Fibroblast of villous mesenchyme (primary cell): ENCODE data around the gene CCL7. TPM values are rescaled to one million over a fixed set of nuclear protein-coding genes. Genes with fewer than 3 reads are reported as not detected.
"Not testable (repeated sequence)": the region's sequence is repeated elsewhere in the genome, so short reads cannot be mapped to it uniquely, and the experiment has no call there.

ENCODE experiments used
- DNase-seq: peaks from one replicate; pipeline ENCODE4 v3.0.0-alpha.2; 2010; ENCODE audit warnings: low read depth
- H3K4me3 ChIP-seq: 2 replicates; pipeline ENCODE4 v1.5.1; 2011; ENCODE audit warnings: low read depth, mild to moderate bottlenecking, low read length
- total RNA-seq: library from RNA; depleted of rRNA; stranded (reverse); fragments of >200 nt; gene quantifications from 2 replicates; pipeline ENCODE4 v1.2.3, GENCODE V29; 2012
- TF ChIP-seq, protein P1 (sequence below): IDR thresholded peaks from 2 replicates; pipeline ENCODE4 v1.5.1; 2012; ENCODE audit warnings: low read depth, mild to moderate bottlenecking, low read length; ENCODE audit not compliant: insufficient read depth

CCL7 gene
- total RNA-seq, 1 donor = 0.43 TPM

DNA sequence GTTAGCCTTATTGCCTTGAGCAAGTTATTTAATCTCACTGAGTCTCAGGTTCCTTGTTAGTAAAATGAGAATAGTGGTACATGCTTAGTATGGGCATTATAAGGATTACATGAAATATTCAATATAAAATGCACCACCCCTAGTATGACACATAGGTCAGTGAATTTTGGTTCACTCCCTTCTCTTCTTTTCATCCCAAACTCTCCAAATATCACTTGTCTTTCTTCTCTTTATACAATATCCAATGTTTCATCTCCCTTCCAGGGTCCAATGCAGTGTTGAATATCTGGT is 43.3 kb upstream of the CCL7 start:
- no peak for DNase-seq
- TF ChIP-seq, protein P1, sequence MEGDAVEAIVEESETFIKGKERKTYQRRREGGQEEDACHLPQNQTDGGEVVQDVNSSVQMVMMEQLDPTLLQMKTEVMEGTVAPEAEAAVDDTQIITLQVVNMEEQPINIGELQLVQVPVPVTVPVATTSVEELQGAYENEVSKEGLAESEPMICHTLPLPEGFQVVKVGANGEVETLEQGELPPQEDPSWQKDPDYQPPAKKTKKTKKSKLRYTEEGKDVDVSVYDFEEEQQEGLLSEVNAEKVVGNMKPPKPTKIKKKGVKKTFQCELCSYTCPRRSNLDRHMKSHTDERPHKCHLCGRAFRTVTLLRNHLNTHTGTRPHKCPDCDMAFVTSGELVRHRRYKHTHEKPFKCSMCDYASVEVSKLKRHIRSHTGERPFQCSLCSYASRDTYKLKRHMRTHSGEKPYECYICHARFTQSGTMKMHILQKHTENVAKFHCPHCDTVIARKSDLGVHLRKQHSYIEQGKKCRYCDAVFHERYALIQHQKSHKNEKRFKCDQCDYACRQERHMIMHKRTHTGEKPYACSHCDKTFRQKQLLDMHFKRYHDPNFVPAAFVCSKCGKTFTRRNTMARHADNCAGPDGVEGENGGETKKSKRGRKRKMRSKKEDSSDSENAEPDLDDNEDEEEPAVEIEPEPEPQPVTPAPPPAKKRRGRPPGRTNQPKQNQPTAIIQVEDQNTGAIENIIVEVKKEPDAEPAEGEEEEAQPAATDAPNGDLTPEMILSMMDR = no peak
- no peak overlapping the region for H3K4me3 ChIP-seq

DNA sequence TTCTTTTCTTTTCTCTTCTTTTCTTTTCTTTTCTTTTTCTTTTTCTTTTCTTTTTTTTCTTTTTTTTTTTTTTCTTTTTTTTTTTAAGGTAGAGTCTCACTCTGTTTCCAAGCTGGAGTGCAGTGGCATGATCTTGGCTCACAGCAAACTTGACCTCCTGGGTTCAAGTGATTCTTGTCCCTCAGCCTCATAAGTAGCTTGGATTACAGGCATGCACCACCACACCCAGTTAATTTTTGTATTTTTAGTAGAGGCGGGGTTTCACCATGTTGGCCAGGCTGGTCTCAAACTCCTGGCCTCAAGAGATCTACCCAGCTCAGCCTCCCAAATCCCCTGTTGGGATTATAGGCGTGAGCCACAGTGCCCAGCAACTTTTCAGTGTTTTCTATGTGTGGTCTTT is 42.7 kb upstream of the CCL7 start:
- DNase-seq, H3K4me3 ChIP-seq: not testable (repeated sequence)

DNA sequence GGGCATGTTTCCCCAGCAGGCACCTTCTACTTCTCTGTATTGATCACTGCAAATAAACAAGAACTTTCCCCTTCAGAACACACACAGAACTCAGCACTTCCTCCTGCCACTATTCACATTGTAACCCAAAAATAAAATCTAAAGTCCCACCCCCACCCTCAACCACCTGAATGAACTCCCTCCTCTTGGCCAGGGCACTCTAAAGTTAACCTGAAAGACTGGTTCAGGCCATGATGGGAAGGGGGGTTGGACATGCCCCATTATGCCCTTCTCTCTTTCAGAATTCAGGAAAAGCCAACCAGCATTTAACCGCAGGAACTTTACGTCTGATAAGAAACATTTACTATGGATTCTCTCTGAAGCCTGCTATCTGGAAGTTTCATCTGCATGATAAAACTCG is 42.3 kb upstream of the CCL7 start:
- H3K4me3 ChIP-seq = no peak overlapping the region
- no peak for DNase-seq
- TF ChIP-seq, protein P1 = no peak

DNA sequence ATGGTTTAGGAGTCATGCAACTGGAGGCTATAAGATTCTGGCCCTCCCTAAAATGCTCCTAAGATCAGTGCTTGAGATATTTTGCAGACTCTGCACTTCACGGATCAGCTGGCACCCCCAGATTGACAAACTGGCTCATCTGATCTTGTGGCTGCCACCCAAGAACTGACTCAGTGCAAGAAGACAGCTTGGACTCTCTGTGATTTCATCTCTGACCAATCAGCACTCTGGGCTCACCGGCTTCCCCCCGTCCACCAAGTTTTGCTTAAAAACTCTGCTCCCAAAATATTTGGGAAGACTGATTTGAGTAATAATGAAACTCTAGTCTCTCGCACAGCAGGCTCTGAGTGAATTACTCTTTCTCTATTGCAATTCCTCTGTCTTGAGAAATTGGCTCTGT is 41.2 kb upstream of the CCL7 start:
- no peak for DNase-seq
- TF ChIP-seq, protein P1 = no peak
- H3K4me3 ChIP-seq = no peak overlapping the region

DNA sequence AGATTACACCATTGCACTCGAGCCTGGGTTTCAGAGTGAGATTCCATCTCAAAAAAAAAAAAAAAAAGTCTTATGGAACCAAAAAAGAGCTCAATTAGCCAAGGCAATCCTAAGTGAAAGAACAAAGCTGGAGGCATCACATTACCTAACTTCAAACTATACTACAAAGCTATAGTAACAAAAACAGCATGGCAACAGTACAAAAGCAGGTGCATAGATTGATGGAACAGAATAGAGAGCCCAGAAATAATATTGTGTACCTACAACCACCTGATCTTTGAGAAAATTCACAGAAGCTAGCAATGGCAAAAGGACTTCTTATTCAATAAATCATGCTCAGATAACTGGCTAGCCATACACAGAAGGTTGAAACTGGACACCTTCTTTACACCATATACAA is 39.7 kb upstream of the CCL7 start:
- TF ChIP-seq, protein P1 = no peak
- no peak for DNase-seq
- H3K4me3 ChIP-seq = no peak overlapping the region

DNA sequence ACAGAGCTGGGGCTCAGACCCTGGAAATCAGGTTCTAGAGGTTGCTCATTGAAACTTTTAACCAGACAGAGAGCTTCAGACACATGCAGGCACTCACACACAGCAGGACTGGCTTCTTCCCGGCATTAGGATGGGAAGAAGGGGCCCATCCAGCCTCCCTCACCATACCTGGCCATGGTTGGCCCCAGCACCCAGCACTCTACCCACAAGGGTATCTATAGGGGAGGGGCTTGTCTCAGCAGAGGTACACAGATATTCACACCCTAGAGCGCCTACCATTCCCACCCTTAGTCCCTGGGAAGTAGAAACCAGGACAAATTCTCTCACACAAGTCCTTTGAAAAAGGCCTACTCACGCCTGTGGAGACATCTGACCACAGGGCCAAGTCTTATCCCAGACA is 35.4 kb upstream of the CCL7 start:
- H3K4me3 ChIP-seq = no peak overlapping the region
- no peak for DNase-seq
- TF ChIP-seq, protein P1 = no peak

DNA sequence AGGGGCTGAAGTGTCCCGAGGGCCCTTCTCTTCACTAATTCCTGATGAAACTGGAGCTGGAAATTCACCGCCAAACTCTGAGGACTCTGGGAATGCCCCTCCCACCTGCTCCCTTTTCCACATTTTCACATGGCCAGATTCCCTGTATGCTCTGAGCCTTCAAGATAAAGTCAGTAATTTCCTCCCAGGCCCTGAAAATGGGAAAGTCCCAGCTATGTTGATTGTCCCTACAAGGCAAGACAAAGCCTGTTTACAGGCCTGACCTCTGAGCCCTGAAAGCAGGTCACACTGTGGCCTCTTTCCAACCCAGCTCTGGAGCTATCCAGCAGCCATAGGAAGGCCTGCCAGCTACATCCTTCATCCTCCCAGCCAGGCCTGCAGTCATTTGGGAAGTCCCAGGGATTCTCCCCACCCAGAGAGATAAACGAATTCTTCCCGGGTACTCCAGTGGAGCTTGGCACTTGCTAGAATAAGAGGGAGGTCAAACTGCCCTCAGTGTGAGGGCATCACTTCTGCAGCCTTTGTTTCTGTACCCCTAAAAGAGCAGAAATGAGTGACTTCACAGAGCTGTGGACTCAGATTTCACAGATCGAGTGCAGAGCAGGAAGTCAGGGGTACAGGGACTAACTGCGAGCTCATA is 34.5 kb upstream of the CCL7 start:
- TF ChIP-seq, protein P1 = no peak
- no peak overlapping the region for H3K4me3 ChIP-seq
- DNase-seq = no peak
